Gastrocnemius medialis (tissue), 4 donors: Measurements from ENCODE around the gene TMEM60. TPM values are rescaled to one million over a fixed set of nuclear protein-coding genes. Genes with fewer than 3 reads are reported as not detected.

Experiments used
- ATAC-seq, 2 donors: fragments of 150-250 bp; one replicate each; pipeline ENCODE4 v1.9.1; 2016
- DNase-seq, 2 donors: peaks; one replicate each; pipeline ENCODE4 v3.0.0-alpha.2; 2019
- H3K27ac ChIP-seq, 4 donors: fragments of 200-600 bp; sonication (generic); 1 replicate in 1 of 4; 2 replicates in 3 of 4; pipeline ENCODE4 v1.5.1; 2016 to 2018; ENCODE audit warnings: mild to moderate bottlenecking in 2 of 4, moderate library complexity in 1 of 4
- H3K27me3 ChIP-seq, 3 donors: fragments of 200-600 bp; sonication (generic) in 2 of 3; 1 replicate in 1 of 3; 2 replicates in 2 of 3; pipeline versions ENCODE4 v1.5.1 to v1.6.0; 2016 to 2019; ENCODE audit warnings: mild to moderate bottlenecking in 1 of 3, moderate library complexity in 1 of 3
- H3K36me3 ChIP-seq, 2 donors: fragments of 200-600 bp; sonication (generic) in 1 of 2; one replicate each; pipeline ENCODE4 v1.5.1; 2017 to 2018
- H3K4me1 ChIP-seq, 2 donors: fragments of 200-600 bp; sonication (generic) in 1 of 2; one replicate each; pipeline ENCODE4 v1.5.1; 2016 to 2017; ENCODE audit warnings: mild to moderate bottlenecking in 2 of 2
- H3K4me3 ChIP-seq, 4 donors: fragments of 200-600 bp; sonication (generic) in 3 of 4; 1 replicate in 1 of 4; 2 replicates in 3 of 4; pipeline ENCODE4 v1.5.1; 2016 to 2019; ENCODE audit warnings: mild to moderate bottlenecking in 2 of 4
- H3K9me3 ChIP-seq, 3 donors: fragments of 200-600 bp; sonication (generic) in 2 of 3; 1 replicate in 1 of 3; 2 replicates in 2 of 3; pipeline ENCODE4 v1.5.1; 2016 to 2019
- POLR2A ChIP-seq, 2 donors: fragments of 450-650 bp; IDR thresholded peaks; one replicate each; pipeline ENCODE4 v1.6.1; 2017; ENCODE audit warnings: antibody characterized with exemption in 2 of 2, mild to moderate bottlenecking in 2 of 2, moderate library complexity in 2 of 2
- in situ Hi-C, 4 donors: fragments of 200-750 bp; cut with MboI; loops; one replicate each; pipeline versions ENCODE4 v1.15.0 to v1.8.0; 2017; ENCODE audit warnings: low sequenced_read_pairs in 4 of 4
- intact Hi-C: fragments of 100-400 bp; cut with DNase I; formaldehyde crosslinking; loops from one replicate; pipeline ENCODE4 v1.15.1; 2023; ENCODE audit warnings: low total_unique reads
- total RNA-seq, 4 donors: library from RNA; depleted of rRNA; stranded (reverse); fragments of >200 nt; gene quantifications; one replicate each; pipeline versions ENCODE4 v1.1.0 to v1.2.3, GENCODE V29; 2016
- TF ChIP-seq, protein P1 (sequence below), 5 experiments: fragments of 450-650 bp in 3 of 5; fragments of 200-600 bp in 2 of 5; sonication (generic) in 2 of 5; IDR thresholded peaks in 4 of 5; conservative IDR thresholded peaks in 1 of 5; 1 replicate in 4 of 5; 2 replicates in 1 of 5; pipeline ENCODE4 v1.5.1; 2016 to 2019; ENCODE audit warnings: antibody characterized with exemption in 5 of 5, mild to moderate bottlenecking in 3 of 5, moderate library complexity in 3 of 5

The TMEM60 gene
- total RNA-seq, 4 donors from 2014 or later, result 7.0 to 26.9 (median 13.3) TPM

DNA sequence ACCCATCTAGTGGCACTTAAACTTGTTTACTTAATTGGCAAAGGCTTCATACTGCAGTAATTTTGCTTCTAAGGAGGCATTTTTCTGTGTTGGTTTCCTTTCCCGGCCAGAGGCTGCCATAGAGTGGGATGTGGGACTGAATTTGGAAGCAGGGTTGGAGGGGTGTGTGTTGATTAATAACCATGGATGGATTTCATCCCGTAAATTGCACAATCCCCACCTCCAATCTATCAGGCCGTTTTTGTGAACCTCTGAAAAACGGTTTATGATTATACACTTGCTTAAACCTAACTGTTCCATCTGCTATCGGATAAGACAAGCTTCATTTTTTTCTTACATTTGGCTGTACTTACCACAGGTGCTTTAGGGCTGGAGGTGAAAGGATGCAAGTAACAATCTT, 1.3 kb downstream of the TMEM60 start:
- Histone ChIP-seq H3K27me3 (no peaks in the 10 kb centered on the region), H3K9me3 (no peaks in the 10 kb centered on the region), H3K36me3 (no peaks in the 10 kb centered on the region), H3K4me3 (peak overlapping the region; percentile 80 to 93 (median 89)), H3K4me1 (peaks cover 47 to 64% of the 10 kb centered on the region in 2 donors), H3K27ac (peak overlapping the region; percentile 92 to 99 (median 98))
- TF ChIP-seq, protein P1, sequence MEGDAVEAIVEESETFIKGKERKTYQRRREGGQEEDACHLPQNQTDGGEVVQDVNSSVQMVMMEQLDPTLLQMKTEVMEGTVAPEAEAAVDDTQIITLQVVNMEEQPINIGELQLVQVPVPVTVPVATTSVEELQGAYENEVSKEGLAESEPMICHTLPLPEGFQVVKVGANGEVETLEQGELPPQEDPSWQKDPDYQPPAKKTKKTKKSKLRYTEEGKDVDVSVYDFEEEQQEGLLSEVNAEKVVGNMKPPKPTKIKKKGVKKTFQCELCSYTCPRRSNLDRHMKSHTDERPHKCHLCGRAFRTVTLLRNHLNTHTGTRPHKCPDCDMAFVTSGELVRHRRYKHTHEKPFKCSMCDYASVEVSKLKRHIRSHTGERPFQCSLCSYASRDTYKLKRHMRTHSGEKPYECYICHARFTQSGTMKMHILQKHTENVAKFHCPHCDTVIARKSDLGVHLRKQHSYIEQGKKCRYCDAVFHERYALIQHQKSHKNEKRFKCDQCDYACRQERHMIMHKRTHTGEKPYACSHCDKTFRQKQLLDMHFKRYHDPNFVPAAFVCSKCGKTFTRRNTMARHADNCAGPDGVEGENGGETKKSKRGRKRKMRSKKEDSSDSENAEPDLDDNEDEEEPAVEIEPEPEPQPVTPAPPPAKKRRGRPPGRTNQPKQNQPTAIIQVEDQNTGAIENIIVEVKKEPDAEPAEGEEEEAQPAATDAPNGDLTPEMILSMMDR (IDR thresholded peaks at IDR 0.05 in 4 of 5, conservative IDR thresholded peaks at IDR 0.05 in 1 of 5), result no peak
- no peak for TF ChIP-seq POLR2A (IDR thresholded peaks at IDR 0.05)
- intact Hi-C loops, result loop anchor here (5.0 to 10.0 kb wide), 3 partner anchors 90 to 1472 kb away; no protein-coding TSS in a partner anchor
- DNase-seq, result no peak
- no peak for ATAC-seq
- in situ Hi-C loops, result loop anchor here in 1 of 4 donors (10.0 kb wide), 1 partner anchor 102 kb away; the partner anchor contains the start of gene RSBN1L

DNA sequence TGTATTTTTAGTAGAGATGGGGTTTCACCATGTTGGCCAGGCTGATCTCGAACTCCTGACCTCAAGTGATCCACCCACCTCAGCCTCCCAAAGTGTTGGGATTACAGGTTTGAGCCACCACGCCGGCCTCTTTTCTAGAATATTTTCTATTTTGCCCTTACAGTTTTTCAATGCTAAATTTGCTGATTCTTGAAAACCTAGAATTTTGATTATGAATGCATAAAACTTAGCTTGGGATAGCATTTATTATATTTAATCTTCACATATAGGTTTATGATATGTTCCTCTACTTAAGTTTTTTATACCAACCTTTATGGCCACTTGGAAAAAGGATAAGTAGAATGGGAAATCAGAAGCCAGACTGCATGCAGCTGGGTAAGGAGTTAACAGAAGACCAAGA, 2.1 kb downstream of the TMEM60 start:
- Histone ChIP-seq H3K27me3 (no peaks in the 10 kb centered on the region), H3K27ac (peak overlapping the region; percentile 92 to 99 (median 98)), H3K9me3 (no peaks in the 10 kb centered on the region), H3K4me3 (no peak overlapping the region), H3K4me1 (peaks cover 50 to 61% of the 10 kb centered on the region in 2 donors), H3K36me3 (no peaks in the 10 kb centered on the region)
- DNase-seq (no peak), ATAC-seq (no peak)
- in situ Hi-C loops (loop anchor here in 1 of 4 donors (10.0 kb wide), 1 partner anchor 101 kb away; the partner anchor contains the start of gene RSBN1L), intact Hi-C loops (loop anchor here (5.0 to 10.0 kb wide), 3 partner anchors 91 to 1471 kb away; no protein-coding TSS in a partner anchor)
- TF ChIP-seq POLR2A (IDR thresholded peaks at IDR 0.05), result no peak
- TF ChIP-seq, protein P1 (IDR thresholded peaks at IDR 0.05 in 4 of 5, conservative IDR thresholded peaks at IDR 0.05 in 1 of 5), result no peak

DNA sequence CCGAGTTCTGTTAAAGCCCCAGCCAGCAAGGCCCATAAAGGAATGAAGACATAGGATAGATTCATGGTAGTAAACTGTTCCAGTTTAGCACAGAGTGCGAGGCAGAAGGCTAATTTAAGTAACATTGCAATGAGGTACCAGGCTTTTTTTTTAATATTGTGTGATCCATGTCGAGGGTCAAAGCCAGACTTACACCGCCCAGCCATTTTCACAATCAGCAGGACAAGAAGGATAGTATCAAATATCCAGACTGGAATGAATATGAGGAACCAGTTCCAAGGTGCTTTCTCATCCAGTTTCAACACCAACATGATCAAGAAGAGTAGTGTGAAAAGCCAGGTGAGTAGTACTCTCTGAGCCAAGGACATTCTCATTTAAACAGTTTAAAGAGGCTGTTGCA, 4.2 kb downstream of the TMEM60 start:
- peaks cover 50 to 51% of the 10 kb centered on the region in 2 donors for H3K4me1 ChIP-seq
- no peaks in the 10 kb centered on the region for H3K36me3 ChIP-seq
- ATAC-seq, result peak; percentile 68 to 71
- H3K9me3 ChIP-seq, result no peaks in the 10 kb centered on the region
- DNase-seq, result peak; percentile 68 to 82
- in situ Hi-C loops (loop anchor here in 1 of 4 donors (10.0 kb wide), 1 partner anchor 99 kb away; the partner anchor contains the start of gene RSBN1L), intact Hi-C loops (loop anchor here (10.0 kb wide), 1 partner anchor 1469 kb away; no protein-coding TSS in a partner anchor)
- H3K27ac ChIP-seq, result peak overlapping the region; percentile 87 to 99 (median 90)
- H3K4me3 ChIP-seq, result no peak overlapping the region
- TF ChIP-seq POLR2A (IDR thresholded peaks at IDR 0.05), result peak in 1 of 2 donors; percentile 6
- TF ChIP-seq, protein P1 (IDR thresholded peaks at IDR 0.05 in 4 of 5, conservative IDR thresholded peaks at IDR 0.05 in 1 of 5), result no peak
- no peaks in the 10 kb centered on the region for H3K27me3 ChIP-seq

DNA sequence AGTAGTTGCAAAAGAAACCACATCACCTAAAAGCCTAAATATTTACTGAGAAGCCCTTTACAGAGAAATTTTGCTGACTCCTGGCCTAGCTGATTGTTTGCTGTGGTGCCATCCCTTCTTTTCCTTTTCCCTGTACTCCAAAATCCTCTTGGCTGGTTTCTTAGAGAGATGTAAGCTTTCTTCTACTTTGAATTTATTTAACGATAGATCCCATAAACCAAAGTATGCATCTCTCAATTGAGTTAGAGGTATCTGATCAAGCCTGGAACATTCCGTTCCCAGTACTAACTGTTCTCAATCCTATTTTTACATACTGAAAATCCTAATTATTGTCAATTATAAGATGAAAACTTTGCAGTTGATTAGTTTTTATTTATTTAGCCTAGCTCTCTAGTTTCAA, 6.3 kb downstream of the TMEM60 start:
- TF ChIP-seq POLR2A (IDR thresholded peaks at IDR 0.05), result no peak
- TF ChIP-seq, protein P1 (IDR thresholded peaks at IDR 0.05 in 4 of 5, conservative IDR thresholded peaks at IDR 0.05 in 1 of 5), result no peak
- no peaks in the 10 kb centered on the region for H3K9me3 ChIP-seq
- intact Hi-C loops, result loop anchor here (10.0 kb wide), 1 partner anchor 1467 kb away; no protein-coding TSS in a partner anchor
- H3K4me3 ChIP-seq, result no peak overlapping the region
- in situ Hi-C loops, result loop anchor here in 1 of 4 donors (10.0 kb wide), 1 partner anchor 97 kb away; the partner anchor contains the start of gene RSBN1L
- peak overlapping the region; percentile 87 to 99 (median 90) for H3K27ac ChIP-seq
- peaks cover 43 to 44% of the 10 kb centered on the region in 2 donors for H3K4me1 ChIP-seq
- ATAC-seq, result no peak
- no peaks in the 10 kb centered on the region for H3K36me3 ChIP-seq
- H3K27me3 ChIP-seq, result no peaks in the 10 kb centered on the region
- no peak for DNase-seq
